A549 (cell line): ENCODE data around the gene SPARC.

Source experiments
- CHD2 ChIP-seq: fragments of 150-350 bp; IDR thresholded peaks from 2 replicates; pipeline ENCODE4 v1.6.1; 2014; ENCODE audit warnings: low read length; ENCODE audit not compliant: partially characterized antibody
- EP300 ChIP-seq, 2 experiments: fragments of >200 bp; sonication (Bioruptor Twin); formaldehyde crosslinking; IDR thresholded peaks; 2 replicates in 1 of 2; 3 replicates in 1 of 2; pipeline ENCODE4 v1.6.1; 2016 to 2017
- NFE2L2 ChIP-seq: fragments of 150-350 bp; conservative IDR thresholded peaks from 2 replicates; pipeline ENCODE4 v1.6.1; 2014; ENCODE audit warnings: low read length
- POLR2A ChIP-seq: IDR thresholded peaks from 2 replicates; pipeline ENCODE4 v1.6.1; 2012; ENCODE audit warnings: mild to moderate bottlenecking, low read length
- RAD21 ChIP-seq, 2 experiments: fragments of >200 bp in 1 of 2; sonication (Bioruptor Twin) in 1 of 2; formaldehyde crosslinking in 1 of 2; IDR thresholded peaks in 1 of 2; conservative IDR thresholded peaks in 1 of 2; 2 replicates in 1 of 2; 3 replicates in 1 of 2; pipeline ENCODE4 v1.6.1; 2012 to 2018; ENCODE audit warnings: inconsistent platforms in 1 of 2
- RARB ChIP-seq: fragments of 250-450 bp; sonication (Bioruptor Pico); IDR thresholded peaks from 2 replicates; pipeline ENCODE4 v1.8.0; 2021; ENCODE audit warnings: mild to moderate bottlenecking, moderate library complexity
- TF ChIP-seq, protein P1 (sequence below): fragments of >200 bp; sonication (Bioruptor Twin); formaldehyde crosslinking; IDR thresholded peaks from 3 replicates; pipeline ENCODE4 v1.5.1; 2016
- TF ChIP-seq, protein P2 (sequence below): fragments of 150-350 bp; IDR thresholded peaks from 2 replicates; pipeline ENCODE4 v1.6.1; 2014; ENCODE audit warnings: low read depth, mild to moderate bottlenecking, low read length

DNA sequence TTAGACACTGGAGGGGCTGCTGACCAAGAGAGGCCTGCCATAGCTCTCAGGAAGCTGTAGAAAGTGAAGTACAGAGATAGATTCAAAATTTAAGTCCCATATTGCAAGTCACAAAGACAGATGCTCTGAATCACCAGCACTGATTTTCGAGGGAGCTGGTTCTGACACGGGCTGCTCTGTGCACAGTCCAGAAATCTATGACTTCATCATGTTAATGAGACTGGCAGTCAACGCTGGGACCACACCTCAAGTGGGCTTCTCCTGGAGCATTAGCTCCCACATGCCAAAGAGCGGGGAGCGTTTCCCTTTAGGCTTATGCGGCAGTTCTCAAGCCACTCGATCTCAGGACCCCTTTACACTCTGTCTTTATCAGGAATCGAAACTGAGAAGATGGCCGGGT lies 61.4 kb downstream of the SPARC start:
- TF ChIP-seq POLR2A (no peak), NFE2L2 (no peak), RARB (CRISPR knock-in tag) (no peak), CHD2 (no peak), RAD21 (conservative IDR thresholded peaks at IDR 0.05 in 1 of 2, IDR thresholded peaks at IDR 0.05 in 1 of 2) (no peak), EP300 (IDR thresholded peaks at IDR 0.05) (no peak)
- TF ChIP-seq, protein P1, sequence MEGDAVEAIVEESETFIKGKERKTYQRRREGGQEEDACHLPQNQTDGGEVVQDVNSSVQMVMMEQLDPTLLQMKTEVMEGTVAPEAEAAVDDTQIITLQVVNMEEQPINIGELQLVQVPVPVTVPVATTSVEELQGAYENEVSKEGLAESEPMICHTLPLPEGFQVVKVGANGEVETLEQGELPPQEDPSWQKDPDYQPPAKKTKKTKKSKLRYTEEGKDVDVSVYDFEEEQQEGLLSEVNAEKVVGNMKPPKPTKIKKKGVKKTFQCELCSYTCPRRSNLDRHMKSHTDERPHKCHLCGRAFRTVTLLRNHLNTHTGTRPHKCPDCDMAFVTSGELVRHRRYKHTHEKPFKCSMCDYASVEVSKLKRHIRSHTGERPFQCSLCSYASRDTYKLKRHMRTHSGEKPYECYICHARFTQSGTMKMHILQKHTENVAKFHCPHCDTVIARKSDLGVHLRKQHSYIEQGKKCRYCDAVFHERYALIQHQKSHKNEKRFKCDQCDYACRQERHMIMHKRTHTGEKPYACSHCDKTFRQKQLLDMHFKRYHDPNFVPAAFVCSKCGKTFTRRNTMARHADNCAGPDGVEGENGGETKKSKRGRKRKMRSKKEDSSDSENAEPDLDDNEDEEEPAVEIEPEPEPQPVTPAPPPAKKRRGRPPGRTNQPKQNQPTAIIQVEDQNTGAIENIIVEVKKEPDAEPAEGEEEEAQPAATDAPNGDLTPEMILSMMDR, result no peak
- TF ChIP-seq, protein P2, sequence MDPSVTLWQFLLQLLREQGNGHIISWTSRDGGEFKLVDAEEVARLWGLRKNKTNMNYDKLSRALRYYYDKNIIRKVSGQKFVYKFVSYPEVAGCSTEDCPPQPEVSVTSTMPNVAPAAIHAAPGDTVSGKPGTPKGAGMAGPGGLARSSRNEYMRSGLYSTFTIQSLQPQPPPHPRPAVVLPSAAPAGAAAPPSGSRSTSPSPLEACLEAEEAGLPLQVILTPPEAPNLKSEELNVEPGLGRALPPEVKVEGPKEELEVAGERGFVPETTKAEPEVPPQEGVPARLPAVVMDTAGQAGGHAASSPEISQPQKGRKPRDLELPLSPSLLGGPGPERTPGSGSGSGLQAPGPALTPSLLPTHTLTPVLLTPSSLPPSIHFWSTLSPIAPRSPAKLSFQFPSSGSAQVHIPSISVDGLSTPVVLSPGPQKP, result no peak
